ENCODE measurements around the gene RING1. TPM values are rescaled to one million over a fixed set of nuclear protein-coding genes. Genes with fewer than 3 reads are reported as not detected.

Gene RING1
- total RNA-seq, 1 donor from 2014 or later, result 22.5 TPM

GRCh38 chr6:33171880-33172687 lies 36.2 kb upstream of the RING1 start:
- DNase-seq, result no peak

GRCh38 chr6:33172688-33173534 lies 35.4 kb upstream of the RING1 start:
- no peak for DNase-seq

DNA sequence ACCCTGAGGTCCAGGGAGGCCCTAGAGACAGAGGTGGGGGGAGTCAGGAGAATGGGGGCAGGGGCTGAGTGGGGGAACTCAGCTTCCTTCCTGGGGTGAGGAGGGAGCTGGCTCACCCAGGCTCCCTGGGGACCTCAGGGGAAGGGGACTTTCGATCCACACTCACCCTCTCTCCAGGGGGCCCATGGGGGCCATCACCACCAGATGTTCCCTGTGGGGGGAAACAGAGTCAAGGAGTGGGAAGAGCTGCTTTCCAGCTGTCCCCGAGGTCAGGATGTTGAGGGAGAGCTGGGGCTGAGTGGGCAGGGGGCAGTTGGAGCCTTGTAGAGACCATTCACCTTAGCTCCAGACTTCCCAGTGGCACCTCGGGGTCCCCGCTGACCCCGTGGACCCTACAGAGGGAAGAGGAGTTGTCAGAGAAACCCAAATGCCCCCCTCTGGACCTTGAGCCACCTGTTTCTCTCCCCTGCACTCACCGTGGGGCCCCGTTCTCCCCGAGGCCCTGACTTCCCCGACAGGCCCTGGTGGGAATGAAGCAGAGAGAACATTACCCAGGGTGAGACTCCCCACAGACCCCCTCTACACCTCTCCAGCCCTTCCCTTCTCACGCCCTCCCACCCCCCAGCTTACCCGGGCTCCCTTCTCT lies 34.6 kb upstream of the RING1 start:
- no peak for DNase-seq

DNA sequence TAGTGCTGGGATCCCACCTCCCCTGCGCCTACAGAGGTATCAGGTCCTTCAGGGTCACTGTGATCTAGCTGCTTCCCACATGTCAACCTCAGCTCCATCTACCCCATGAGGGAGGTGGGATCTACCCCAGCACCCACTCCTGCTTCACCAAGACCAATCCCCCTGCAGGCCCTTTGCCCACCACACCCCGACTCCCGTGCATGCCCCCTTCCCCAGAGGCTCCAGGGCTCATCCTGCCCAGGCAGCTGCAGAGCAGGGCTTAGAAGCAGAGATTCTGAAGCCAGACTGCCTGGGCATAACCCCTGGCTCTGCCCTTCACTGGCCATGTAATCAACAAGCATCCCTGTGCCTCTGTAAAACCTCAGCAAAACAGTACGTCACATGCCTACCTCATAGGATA lies 33.5 kb upstream of the RING1 start:
- no peak for DNase-seq

GRCh38 chr6:33175436-33176069 lies 32.7 kb upstream of the RING1 start:
- no peak for DNase-seq

DNA sequence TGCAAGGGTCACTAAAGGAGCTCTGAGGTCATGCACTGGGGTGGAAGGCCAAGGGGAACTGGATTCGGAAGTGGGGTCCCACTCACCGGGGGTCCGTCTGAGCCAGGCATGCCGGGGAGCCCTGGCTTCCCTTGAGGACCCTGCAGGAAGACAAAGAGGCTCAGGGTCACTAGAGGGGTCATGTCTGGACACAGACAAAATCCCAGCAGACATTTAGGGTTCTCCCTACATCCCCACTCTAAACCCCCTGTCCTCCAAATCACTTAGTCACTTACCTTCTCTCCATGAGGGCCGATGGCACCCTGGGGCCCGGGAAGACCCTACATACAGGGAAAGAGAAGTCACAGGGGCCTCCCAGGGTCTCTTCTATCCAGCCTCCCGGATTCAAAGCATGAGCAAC lies 31.4 kb upstream of the RING1 start:
- DNase-seq, result no peak

- DNase-seq, result peak; percentile 51
These were observed 30.5 kb upstream of the RING1 start for GRCh38 chr6:33177552-33178446.

DNA sequence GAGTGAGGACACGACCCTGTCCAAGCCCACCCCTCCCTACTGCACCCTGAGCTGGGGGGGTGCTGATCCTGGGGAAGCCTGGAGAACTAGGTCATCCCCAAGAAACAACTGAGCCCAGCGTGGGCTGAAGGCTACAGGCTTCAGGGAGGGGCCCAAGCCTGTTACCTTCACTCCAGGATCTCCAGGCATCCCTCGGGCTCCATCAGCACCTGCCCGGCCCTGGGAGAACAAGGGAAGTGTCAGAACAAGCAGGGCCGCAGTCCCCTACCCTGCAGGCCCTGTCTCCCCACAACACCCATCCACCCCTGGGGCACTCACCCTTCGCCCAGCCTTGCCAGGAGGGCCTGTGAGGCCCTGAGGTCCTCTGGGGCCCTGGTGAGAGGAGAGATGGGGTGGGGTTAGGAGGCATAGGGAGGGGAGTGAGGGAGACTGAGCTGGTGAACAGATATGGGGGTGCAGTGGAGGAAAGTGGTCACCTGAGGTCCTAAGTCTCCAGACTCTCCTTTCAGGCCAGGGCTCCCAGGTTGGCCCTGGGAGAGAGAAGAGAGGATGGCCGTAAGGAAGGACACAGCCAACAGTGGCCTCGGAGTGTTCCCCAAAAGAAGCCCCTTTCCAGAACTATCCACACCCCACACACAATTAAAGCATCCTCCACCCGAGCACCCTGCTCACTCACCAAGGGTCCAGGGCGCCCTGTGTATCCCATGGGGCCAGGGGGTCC lies 29.4 kb upstream of the RING1 start:
- no peak for DNase-seq

GRCh38 chr6:33181141-33181540 lies 27.2 kb upstream of the RING1 start:
- DNase-seq, result no peak

- no peak for DNase-seq
These were observed 25.1 kb upstream of the RING1 start for GRCh38 chr6:33183071-33183683.

GRCh38 chr6:33185190-33185589 lies 23.1 kb upstream of the RING1 start:
- no peak for DNase-seq

DNA sequence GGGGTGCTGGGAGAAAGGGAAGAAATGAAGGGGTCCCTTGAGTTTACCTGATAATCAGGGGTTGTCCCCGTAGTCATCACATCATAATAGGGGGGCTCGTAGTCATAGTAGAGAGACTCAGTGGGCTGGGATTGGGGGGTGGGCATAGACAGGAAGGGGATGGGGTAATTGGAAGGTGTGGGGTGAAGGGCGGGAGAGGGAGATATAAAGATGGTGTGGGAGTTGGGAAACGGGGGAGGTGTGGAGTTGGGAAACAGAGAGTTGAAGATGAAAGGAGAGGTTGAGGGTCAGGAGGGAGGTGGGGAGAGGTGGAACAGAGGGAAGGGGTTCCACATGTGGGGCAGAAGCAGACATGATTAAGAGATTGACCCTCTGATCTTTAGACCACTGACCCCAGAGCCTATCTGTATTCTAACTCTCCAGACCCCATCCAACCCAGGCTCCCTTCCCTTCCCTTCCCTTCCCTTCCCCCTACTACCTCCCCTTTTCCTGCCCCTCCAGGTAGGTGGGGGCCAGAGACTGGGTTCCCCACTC lies 22.6 kb upstream of the RING1 start:
- no peak for DNase-seq

GRCh38 chr6:33187809-33188208 lies 20.5 kb upstream of the RING1 start:
- no peak for DNase-seq

- no peak for DNase-seq
These were observed 19.1 kb upstream of the RING1 start for GRCh38 chr6:33189164-33189563.

DNA sequence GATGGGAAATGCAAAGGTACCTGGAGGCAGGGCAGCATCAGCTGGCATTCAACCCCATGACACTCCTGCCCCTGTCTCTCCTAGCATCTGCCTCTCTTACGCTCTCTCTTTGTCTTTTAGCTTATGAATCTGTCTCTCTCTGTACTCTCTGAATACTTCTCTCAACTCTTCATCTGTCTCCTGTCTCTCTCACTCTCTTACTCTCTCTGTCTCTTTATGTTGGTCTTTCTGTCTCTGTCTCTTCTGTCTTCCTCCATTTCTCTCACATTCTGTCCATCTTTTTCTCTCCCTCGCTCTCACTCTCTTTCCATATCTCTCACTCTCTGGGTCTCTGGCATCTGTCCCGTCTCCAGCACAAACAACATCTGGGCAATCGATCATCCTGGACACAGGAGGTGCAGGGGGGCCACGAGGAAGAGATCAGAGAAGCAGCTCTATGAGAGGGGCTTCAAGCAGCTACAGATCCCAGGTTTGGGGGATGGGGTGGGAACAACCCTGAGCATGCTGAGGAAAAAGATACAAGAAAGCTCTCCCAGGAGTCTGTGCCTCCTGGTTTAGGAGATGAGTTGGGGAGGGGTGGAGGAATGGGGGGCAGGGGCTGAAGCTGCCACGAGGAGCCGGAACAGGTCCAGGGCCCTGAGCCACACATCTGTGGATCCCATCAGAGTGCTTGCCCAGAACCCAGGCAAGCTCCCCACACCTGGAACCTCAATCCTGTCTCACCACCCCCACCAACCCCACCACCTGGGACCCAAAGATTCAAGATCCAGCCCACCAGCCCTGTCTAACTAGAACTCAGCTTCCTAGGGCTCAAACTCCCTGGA lies 18.5 kb upstream of the RING1 start:
- no peak for DNase-seq

GRCh38 chr6:33190504-33191107 lies 17.7 kb upstream of the RING1 start:
- DNase-seq, result no peak

DNA sequence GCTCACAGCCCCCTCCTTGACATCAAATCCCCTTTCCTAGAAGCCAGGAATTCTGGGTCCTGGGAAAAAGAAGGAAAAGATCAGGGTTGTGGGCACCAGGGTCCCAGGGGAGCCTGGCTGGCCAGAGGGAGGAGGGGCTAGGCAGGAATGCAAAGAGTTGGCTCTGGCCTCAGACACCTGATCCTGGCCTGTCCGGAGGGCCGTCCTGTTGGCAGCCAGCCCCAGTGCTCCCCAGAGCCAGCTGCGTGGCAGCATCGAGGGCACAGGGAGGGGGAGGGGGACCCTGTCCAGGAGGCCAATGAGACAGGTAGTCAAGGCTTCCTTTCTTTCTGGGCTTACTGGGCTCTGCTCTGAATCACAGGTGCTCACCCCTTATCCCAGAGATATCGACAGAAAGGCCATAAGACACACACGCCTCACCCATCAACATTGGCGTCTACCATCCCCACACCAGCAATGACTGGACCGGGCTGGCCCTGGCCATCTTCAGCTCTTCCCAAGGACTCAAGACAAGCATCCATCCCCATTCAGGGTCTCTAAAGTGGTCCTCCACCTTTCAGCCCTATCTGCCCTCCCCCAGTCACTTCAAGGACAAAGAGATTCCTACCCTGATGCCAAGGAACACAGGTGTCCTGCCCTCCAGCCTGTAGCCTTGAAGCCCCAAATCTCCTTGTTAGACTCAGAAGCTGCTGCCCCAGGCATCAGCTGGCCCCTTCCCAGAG lies 16.8 kb upstream of the RING1 start:
- peak; percentile 63 for DNase-seq

DNA sequence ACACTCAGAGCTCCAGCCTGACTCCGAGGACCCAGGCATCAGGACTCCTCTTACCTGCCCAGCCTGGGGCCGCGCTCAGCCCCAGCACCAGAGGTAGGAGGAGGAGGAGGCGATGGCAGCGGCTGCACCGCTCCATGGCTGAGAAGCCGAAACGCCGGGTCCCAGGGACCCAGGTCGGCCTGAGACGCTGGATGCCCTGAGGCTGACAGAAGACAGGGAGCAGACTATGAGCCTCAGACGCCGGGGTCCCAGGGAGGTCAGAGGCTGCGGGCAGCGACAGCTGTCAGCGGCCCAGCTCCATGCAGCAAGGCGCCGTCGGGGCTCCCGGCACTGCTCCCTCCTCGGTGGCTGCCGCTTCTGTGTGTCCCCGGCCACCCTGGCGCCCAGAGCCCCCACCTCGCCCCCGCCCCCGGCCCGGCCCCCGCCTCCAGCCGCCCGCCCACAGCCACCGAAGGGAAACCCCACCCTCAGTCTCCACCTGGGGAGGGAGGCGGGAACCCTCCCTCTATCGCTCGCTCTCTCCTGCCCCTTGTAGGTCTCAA lies 16.1 kb upstream of the RING1 start, which contains the start of gene COL11A2:
TSS of gene COL11A2 (minus strand) at position 363 of the 542 bp plus-strand sequence. CDS start at position 136, 227 bp downstream.
- peak; percentile 46 for DNase-seq
